ENCODE results near the gene OVCH1.

GRCh38 chr12:29395356-29395755, 102.1 kb downstream of the OVCH1 start:
- TF ChIP-seq EZH2phosphoT487 (IDR thresholded peaks at IDR 0.05) (no peak), CTCF (IDR thresholded peaks at IDR 0.05) (no peak), EZH2 (IDR thresholded peaks at IDR 0.05) (no peak)
